GM12878 (cell line): Measurements from ENCODE around the gene TNFSF11. TPM values are rescaled to one million over a fixed set of nuclear protein-coding genes. Genes with fewer than 3 reads are reported as not detected.

Experiments used
- ATAC-seq: fragments of 200-7000 bp; cut with Tn5 transposase; 3 replicates; pipeline ENCODE4 v1.9.1; 2020; ENCODE audit warnings: mild to moderate bottlenecking, moderate library complexity
- BruUV-seq: library from RNA; stranded (reverse); fragments of 400-500 nt; replicated peaks from 2 replicates; lab custom pipeline; 2021; lab: Mats Ljungman, UMichigan
- CTCF ChIA-PET: fragments of 300-600 bp; sonication (Branson Sonifier 250); formaldehyde crosslinking; extraction: SDS; loops from one replicate; lab custom pipeline; 2021; ENCODE audit warnings: inconsistent platforms; lab: Yijun Ruan, JAX
- POLR2A ChIA-PET: fragments of 350-600 bp; formaldehyde crosslinking; extraction: SDS; loops from one replicate; lab custom pipeline; 2021; ENCODE audit warnings: inconsistent platforms; lab: Charles Lee
- RAD21 ChIA-PET: fragments of 300-600 bp; sonication (Branson Sonifier 250); formaldehyde crosslinking; loops from one replicate; lab custom pipeline; 2023; ENCODE audit warnings: antibody characterized with exemption; ENCODE audit not compliant: unreplicated experiment; lab: Charles Lee
- SMC1A ChIA-PET: fragments of 300-600 bp; sonication (Branson Sonifier 250); formaldehyde crosslinking; loops from one replicate; lab custom pipeline; 2023; ENCODE audit not compliant: unreplicated experiment, uncharacterized antibody; lab: Charles Lee
- DNase-seq: peaks from one replicate; pipeline ENCODE4 v3.0.0-alpha.2; 2011; ENCODE audit warnings: low read depth, low spot score
- FAIRE-seq: peaks from 3 replicates; lab custom pipeline; 2011; peaks lifted over from hg19 to GRCh38; lab: Jason Lieb, UNC
- H2AFZ ChIP-seq: 2 replicates; pipeline ENCODE4 v1.6.0; 2011; ENCODE audit warnings: low read depth, low read length, control low read depth; ENCODE audit not compliant: control insufficient read depth
- H3K27ac ChIP-seq: 2 replicates; pipeline ENCODE4 v1.5.1; 2011; ENCODE audit warnings: control low read depth; ENCODE audit not compliant: control insufficient read depth, insufficient read depth
- H3K27me3 ChIP-seq, 2 experiments: replicated peaks in 1 of 2; 2 replicates each; pipeline versions ENCODE4 v1.6.0 to v1.6.1; 2011; ENCODE audit warnings: low read length in 1 of 2; ENCODE audit not compliant: control insufficient read depth in 2 of 2, insufficient read depth in 2 of 2
- H3K36me3 ChIP-seq, 2 experiments: 2 replicates each; pipeline ENCODE4 v1.5.1; 2011; ENCODE audit warnings: low read length in 1 of 2; ENCODE audit not compliant: control insufficient read depth in 2 of 2, insufficient read depth in 2 of 2
- H3K4me1 ChIP-seq: 2 replicates; pipeline ENCODE4 v1.6.1; 2011; ENCODE audit warnings: mild to moderate bottlenecking, low read length, moderate library complexity, mixed read lengths; ENCODE audit not compliant: control insufficient read depth, insufficient read depth
- H3K4me2 ChIP-seq: 2 replicates; pipeline ENCODE4 v1.6.0; 2011; ENCODE audit warnings: control low read depth; ENCODE audit not compliant: control insufficient read depth, insufficient read depth
- H3K4me3 ChIP-seq: fragments of 200-600 bp; sonication (generic); 2 replicates; pipeline ENCODE4 v1.5.1; 2016
- H3K79me2 ChIP-seq: 2 replicates; pipeline ENCODE4 v1.6.0; 2011; ENCODE audit warnings: low read length; ENCODE audit not compliant: control insufficient read depth, insufficient read depth
- H3K9ac ChIP-seq: 2 replicates; pipeline ENCODE4 v1.8.0; 2011; ENCODE audit warnings: low read length, control low read depth, mixed read lengths; ENCODE audit not compliant: control insufficient read depth, insufficient read depth
- H3K9me3 ChIP-seq: replicated peaks from 3 replicates; pipeline ENCODE4 v1.5.1; 2011; ENCODE audit warnings: mild to moderate bottlenecking, low read length; ENCODE audit not compliant: control insufficient read depth, insufficient read depth
- H4K20me1 ChIP-seq: 2 replicates; pipeline ENCODE4 v1.6.0; 2011; ENCODE audit not compliant: control insufficient read depth, insufficient read depth
- CHD1 ChIP-seq: IDR thresholded peaks from 2 replicates; pipeline ENCODE4 v1.6.1; 2012; ENCODE audit warnings: low read depth, low read length, improper control_type of control experiment
- DPF2 ChIP-seq: fragments of 450-650 bp; IDR thresholded peaks from 2 replicates; pipeline ENCODE4 v1.6.1; 2017; ENCODE audit warnings: mild to moderate bottlenecking
- EP300 ChIP-seq, 2 experiments: fragments of 150-350 bp in 1 of 2; IDR thresholded peaks; 2 replicates each; pipeline ENCODE4 v1.6.1; 2011 to 2012; ENCODE audit warnings: low read depth in 2 of 2, low read length in 2 of 2, borderline replicate concordance in 1 of 2, improper control_type of control experiment in 1 of 2, inconsistent platforms in 1 of 2; ENCODE audit not compliant: control insufficient read depth in 1 of 2
- FOS ChIP-seq: IDR thresholded peaks from 3 replicates; pipeline ENCODE4 v1.6.1; 2011; ENCODE audit warnings: borderline replicate concordance; ENCODE audit not compliant: insufficient read length; ENCODE audit errors: extremely low read depth
- MEF2A ChIP-seq: IDR thresholded peaks from 2 replicates; pipeline ENCODE4 v1.6.1; 2011; ENCODE audit warnings: low read depth, mild to moderate bottlenecking, low read length, moderate library complexity; ENCODE audit not compliant: insufficient read depth
- MTA2 ChIP-seq: fragments of 450-650 bp; IDR thresholded peaks from 2 replicates; pipeline ENCODE4 v1.6.1; 2016; ENCODE audit warnings: low read depth, mild to moderate bottlenecking, moderate library complexity
- POLR2AphosphoS5 ChIP-seq: IDR thresholded peaks from 2 replicates; pipeline ENCODE4 v1.6.1; 2011; ENCODE audit warnings: mild to moderate bottlenecking, low read length, inconsistent platforms
- RFX5 ChIP-seq: IDR thresholded peaks from 2 replicates; pipeline ENCODE4 v1.6.1; 2011; ENCODE audit warnings: low read depth, low read length, improper control_type of control experiment
- YBX1 ChIP-seq: fragments of 450-650 bp; IDR thresholded peaks from 2 replicates; pipeline ENCODE4 v1.6.1; 2016; ENCODE audit warnings: antibody characterized with exemption
- ZNF207 ChIP-seq: fragments of 450-650 bp; IDR thresholded peaks from 2 replicates; pipeline ENCODE4 v1.6.1; 2014; ENCODE audit warnings: antibody characterized with exemption, mild to moderate bottlenecking, borderline replicate concordance
- ZNF274 ChIP-seq: IDR thresholded peaks from one replicate; pipeline ENCODE4 v1.8.0; 2011; ENCODE audit not compliant: insufficient read length, insufficient read depth
- ZNF384 ChIP-seq: IDR thresholded peaks from 2 replicates; pipeline ENCODE4 v1.6.1; 2012; ENCODE audit warnings: low read depth, mild to moderate bottlenecking, low read length, improper control_type of control experiment, borderline replicate concordance
- WGBS: methylation state at CpG from one replicate; pipeline ENCODE4 v1.1.6; 2016; ENCODE audit warnings: low lambda C conversion rate; ENCODE audit not compliant: insufficient replicate concordance, insufficient coverage; ENCODE audit errors: missing lambda C conversion rate; 5-methylcytosine and 5-hydroxymethylcytosine counted together
- in situ Hi-C: fragments of 300-500 bp; cut with MboI; formaldehyde crosslinking; loops from 9 replicates; pipeline ENCODE4 v1.14.3; 2018; ENCODE audit warnings: mixed read lengths
- intact Hi-C: fragments of 100-400 bp; cut with micrococcal nuclease; formaldehyde crosslinking; loops from one replicate; pipeline ENCODE4 v1.14.2; 2022; ENCODE audit not compliant: unreplicated experiment
- polyA plus RNA-seq, 11 experiments: library from polyadenylated mRNA; depleted of rRNA in 4 of 11; unstranded in 6 of 11; stranded (reverse) in 5 of 11; fragments of >200 nt; fragmentation: Nextera tagmentation in 4 of 11; fragmentation: Illumina TruSeq in 1 of 11; extraction: Ambion mirVana in 4 of 11; extraction: Trizol in 1 of 11; gene quantifications; 1 replicate in 1 of 11; 2 replicates in 10 of 11; pipeline versions ENCODE4 v1.2.1 to v1.2.3, GENCODE V29; 2011 to 2016; ENCODE audit warnings: inconsistent platforms in 2 of 11, missing spikeins in 2 of 11, low read depth in 1 of 11
- total RNA-seq, 4 experiments: library from RNA; depleted of rRNA in 3 of 4; stranded (reverse); fragments of >200 nt in 3 of 4; fragmentation: Illumina TruSeq in 1 of 4; extraction: Trizol in 1 of 4; gene quantifications; 2 replicates each; pipeline versions ENCODE4 v1.2.1 to v1.2.3, GENCODE V29; 2013 to 2021
- TF ChIP-seq, protein P1 (sequence below): IDR thresholded peaks from 2 replicates; pipeline ENCODE4 v1.6.1; 2011; ENCODE audit warnings: mild to moderate bottlenecking, low read depth, low read length, moderate library complexity; ENCODE audit not compliant: insufficient replicate concordance
- TF ChIP-seq, protein P2 (sequence below): fragments of 450-650 bp; IDR thresholded peaks from 2 replicates; pipeline ENCODE4 v1.6.1; 2017; ENCODE audit warnings: antibody characterized with exemption, mild to moderate bottlenecking, moderate library complexity
- TF ChIP-seq, protein P3 (sequence below): fragments of 450-650 bp; IDR thresholded peaks from 2 replicates; pipeline ENCODE4 v1.6.1; 2017; ENCODE audit warnings: low read depth, mild to moderate bottlenecking, moderate library complexity
- TF ChIP-seq, protein P4 (sequence below), 3 experiments: IDR thresholded peaks in 2 of 3; conservative IDR thresholded peaks in 1 of 3; 2 replicates each; pipeline ENCODE4 v1.5.1; 2011; ENCODE audit warnings: low read depth in 3 of 3, low read length in 3 of 3, mild to moderate bottlenecking in 3 of 3, control low read depth in 2 of 3, moderate library complexity in 2 of 3, inconsistent platforms in 1 of 3, mixed read lengths in 1 of 3; ENCODE audit not compliant: control insufficient read depth in 2 of 3, insufficient read depth in 1 of 3; ENCODE audit errors: extremely low read depth in 1 of 3

The TNFSF11 gene
- total and polyA plus RNA-seq, 10 of the 15 experiments (the other 5 are each of a cell fraction or from before 2014, with no cell fraction given), result 0.86 to 14.8 (median 10.0) TPM

DNA sequence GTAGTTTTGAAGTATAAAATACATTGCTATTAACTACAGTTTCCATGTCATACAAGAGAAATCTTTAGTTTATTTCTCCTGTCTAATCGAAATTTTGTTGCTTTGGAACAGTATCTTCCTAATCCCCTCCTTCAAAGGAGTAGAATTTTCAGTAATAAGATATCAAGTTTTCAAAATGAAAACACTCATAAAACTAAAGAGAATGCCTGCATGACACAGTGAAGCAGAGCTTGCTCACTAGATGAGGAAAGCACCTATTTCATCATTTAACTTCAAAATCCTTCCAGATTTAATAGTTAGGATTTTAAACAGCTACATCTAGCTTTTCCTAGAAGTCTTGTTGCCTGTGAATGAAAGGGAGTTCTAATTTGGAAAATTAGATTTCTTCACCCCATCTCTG, 80.8 kb downstream of the TNFSF11 start (continued):
- TF ChIP-seq ZNF274, result no peak
- no peak for TF ChIP-seq DPF2
- no peak for TF ChIP-seq MEF2A
- TF ChIP-seq YBX1, result no peak
- no peak for TF ChIP-seq MTA2
- TF ChIP-seq, all 136 proteins: peak for 0

DNA sequence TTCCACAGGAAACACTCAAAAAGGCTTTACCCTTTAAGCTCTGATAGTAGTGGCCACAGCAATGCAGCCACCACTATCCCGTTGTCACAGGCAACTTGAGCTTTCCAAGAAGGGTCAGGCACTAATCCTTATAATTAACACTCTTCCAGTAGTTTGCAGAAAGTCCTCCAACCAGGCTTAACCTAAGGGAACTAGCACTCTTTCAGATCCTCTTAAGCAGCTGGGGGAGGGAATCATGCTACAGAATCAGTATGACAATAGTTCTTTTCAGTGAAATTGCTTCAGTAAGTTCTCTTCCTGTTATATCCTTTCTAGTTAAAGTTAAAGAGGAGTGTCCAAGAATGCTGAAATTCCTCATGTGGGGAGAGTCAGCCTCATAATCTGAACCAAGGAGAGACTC, 82.2 kb downstream of the TNFSF11 start:
- Histone ChIP-seq H3K9me3 (no peaks in the 10 kb centered on the region), H3K4me1 (no peaks in the 10 kb centered on the region), H3K36me3 (no peaks in the 10 kb centered on the region), H3K4me2 (no peak overlapping the region), H3K9ac (no peak overlapping the region), H2AFZ (no peak overlapping the region), H4K20me1 (no peaks in the 10 kb centered on the region), H3K27ac (no peak overlapping the region), H3K4me3 (no peak overlapping the region), H3K79me2 (no peaks in the 10 kb centered on the region), H3K27me3 (no peaks in the 10 kb centered on the region)
- RAD21 ChIA-PET, result no interaction called here
- CTCF ChIA-PET, result interaction anchor here (1.1 kb wide), 1 partner anchor 9 kb away, joined by 5 read pairs; no protein-coding TSS in a partner anchor
- DNase-seq (no peak), ATAC-seq (peak; percentile 21; the same call in 2 of the 3 replicates), FAIRE-seq (no peak)
- POLR2A ChIA-PET, result no interaction called here
- BruUV-seq, result no TSS peak
- intact Hi-C loops, result no loop called here
- in situ Hi-C loops, result no loop called here
- 5% methylated on average over 1 of the region's 1 CpG for WGBS
- SMC1A ChIA-PET, result no interaction called here
- TF ChIP-seq FOS (no peak), CHD1 (no peak), RFX5 (no peak), POLR2AphosphoS5 (no peak), EP300 (IDR thresholded peaks at IDR 0.05; ENCODE audit: borderline replicate concordance in 1 of 2, control insufficient read depth in 1 of 2, low read depth in 2 of 2, low read length in 2 of 2) (no peak), ZNF207 (no peak), ZNF384 (no peak)
- TF ChIP-seq, protein P1, sequence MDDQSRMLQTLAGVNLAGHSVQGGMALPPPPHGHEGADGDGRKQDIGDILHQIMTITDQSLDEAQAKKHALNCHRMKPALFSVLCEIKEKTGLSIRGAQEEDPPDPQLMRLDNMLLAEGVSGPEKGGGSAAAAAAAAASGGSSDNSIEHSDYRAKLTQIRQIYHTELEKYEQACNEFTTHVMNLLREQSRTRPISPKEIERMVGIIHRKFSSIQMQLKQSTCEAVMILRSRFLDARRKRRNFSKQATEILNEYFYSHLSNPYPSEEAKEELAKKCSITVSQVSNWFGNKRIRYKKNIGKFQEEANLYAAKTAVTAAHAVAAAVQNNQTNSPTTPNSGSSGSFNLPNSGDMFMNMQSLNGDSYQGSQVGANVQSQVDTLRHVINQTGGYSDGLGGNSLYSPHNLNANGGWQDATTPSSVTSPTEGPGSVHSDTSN, result no peak
- TF ChIP-seq, protein P2, sequence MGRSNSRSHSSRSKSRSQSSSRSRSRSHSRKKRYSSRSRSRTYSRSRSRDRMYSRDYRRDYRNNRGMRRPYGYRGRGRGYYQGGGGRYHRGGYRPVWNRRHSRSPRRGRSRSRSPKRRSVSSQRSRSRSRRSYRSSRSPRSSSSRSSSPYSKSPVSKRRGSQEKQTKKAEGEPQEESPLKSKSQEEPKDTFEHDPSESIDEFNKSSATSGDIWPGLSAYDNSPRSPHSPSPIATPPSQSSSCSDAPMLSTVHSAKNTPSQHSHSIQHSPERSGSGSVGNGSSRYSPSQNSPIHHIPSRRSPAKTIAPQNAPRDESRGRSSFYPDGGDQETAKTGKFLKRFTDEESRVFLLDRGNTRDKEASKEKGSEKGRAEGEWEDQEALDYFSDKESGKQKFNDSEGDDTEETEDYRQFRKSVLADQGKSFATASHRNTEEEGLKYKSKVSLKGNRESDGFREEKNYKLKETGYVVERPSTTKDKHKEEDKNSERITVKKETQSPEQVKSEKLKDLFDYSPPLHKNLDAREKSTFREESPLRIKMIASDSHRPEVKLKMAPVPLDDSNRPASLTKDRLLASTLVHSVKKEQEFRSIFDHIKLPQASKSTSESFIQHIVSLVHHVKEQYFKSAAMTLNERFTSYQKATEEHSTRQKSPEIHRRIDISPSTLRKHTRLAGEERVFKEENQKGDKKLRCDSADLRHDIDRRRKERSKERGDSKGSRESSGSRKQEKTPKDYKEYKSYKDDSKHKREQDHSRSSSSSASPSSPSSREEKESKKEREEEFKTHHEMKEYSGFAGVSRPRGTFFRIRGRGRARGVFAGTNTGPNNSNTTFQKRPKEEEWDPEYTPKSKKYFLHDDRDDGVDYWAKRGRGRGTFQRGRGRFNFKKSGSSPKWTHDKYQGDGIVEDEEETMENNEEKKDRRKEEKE, result no peak
- TF ChIP-seq, protein P3, sequence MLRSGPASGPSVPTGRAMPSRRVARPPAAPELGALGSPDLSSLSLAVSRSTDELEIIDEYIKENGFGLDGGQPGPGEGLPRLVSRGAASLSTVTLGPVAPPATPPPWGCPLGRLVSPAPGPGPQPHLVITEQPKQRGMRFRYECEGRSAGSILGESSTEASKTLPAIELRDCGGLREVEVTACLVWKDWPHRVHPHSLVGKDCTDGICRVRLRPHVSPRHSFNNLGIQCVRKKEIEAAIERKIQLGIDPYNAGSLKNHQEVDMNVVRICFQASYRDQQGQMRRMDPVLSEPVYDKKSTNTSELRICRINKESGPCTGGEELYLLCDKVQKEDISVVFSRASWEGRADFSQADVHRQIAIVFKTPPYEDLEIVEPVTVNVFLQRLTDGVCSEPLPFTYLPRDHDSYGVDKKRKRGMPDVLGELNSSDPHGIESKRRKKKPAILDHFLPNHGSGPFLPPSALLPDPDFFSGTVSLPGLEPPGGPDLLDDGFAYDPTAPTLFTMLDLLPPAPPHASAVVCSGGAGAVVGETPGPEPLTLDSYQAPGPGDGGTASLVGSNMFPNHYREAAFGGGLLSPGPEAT, result no peak
- TF ChIP-seq, protein P4, sequence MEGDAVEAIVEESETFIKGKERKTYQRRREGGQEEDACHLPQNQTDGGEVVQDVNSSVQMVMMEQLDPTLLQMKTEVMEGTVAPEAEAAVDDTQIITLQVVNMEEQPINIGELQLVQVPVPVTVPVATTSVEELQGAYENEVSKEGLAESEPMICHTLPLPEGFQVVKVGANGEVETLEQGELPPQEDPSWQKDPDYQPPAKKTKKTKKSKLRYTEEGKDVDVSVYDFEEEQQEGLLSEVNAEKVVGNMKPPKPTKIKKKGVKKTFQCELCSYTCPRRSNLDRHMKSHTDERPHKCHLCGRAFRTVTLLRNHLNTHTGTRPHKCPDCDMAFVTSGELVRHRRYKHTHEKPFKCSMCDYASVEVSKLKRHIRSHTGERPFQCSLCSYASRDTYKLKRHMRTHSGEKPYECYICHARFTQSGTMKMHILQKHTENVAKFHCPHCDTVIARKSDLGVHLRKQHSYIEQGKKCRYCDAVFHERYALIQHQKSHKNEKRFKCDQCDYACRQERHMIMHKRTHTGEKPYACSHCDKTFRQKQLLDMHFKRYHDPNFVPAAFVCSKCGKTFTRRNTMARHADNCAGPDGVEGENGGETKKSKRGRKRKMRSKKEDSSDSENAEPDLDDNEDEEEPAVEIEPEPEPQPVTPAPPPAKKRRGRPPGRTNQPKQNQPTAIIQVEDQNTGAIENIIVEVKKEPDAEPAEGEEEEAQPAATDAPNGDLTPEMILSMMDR (IDR thresholded peaks at IDR 0.05 in 2 of 3, conservative IDR thresholded peaks at IDR 0.05 in 1 of 3; ENCODE audit: control insufficient read depth in 2 of 3, extremely low read depth in 1 of 3, insufficient read depth in 1 of 3, low read depth in 3 of 3, low read length in 3 of 3), result no peak
